ENCODE results near the gene FERD3L. TPM values are rescaled to one million over a fixed set of nuclear protein-coding genes. Genes with fewer than 3 reads are reported as not detected.
"Not testable (repeated sequence)": the region's sequence is repeated elsewhere in the genome, so short reads cannot be mapped to it uniquely, and the experiment has no call there.

The FERD3L gene
- not detected for total RNA-seq
- not detected for polyA plus RNA-seq
- long read RNA-seq, donor 1, result 0 reads
- long read RNA-seq, donor 2, result 0 reads
- long read RNA-seq, donor 3, result 0 reads

- no peak within 1 kb of the TSS for H3K27ac ChIP-seq
- DNase-seq (peak in 1 of 5 donors; percentile 47), ATAC-seq (no peak)
- peak within 1 kb of the TSS in 10 of 12 donors; percentile 11 to 41 (median 24) for H3K4me3 ChIP-seq
- WGBS, 4 donors, result 2 to 3% (median 3%) methylated on average over 41 to 51 of the region's 51 CpGs
- peaks cover 0 to 20% (median 0%) of the 10 kb centered on the region in 12 donors for H3K4me1 ChIP-seq
- H3K36me3 ChIP-seq, result no peaks in the 10 kb centered on the region
- intact Hi-C loops (cut with DNase I), result no loop called here
- no peak for TF ChIP-seq CTCF (IDR thresholded peaks at IDR 0.05)
- TF ChIP-seq POLR2A (IDR thresholded peaks at IDR 0.05), result no peak
- peaks cover 11 to 75% (median 38%) of the 10 kb centered on the region in 9 donors for H3K27me3 ChIP-seq
- H3K9me3 ChIP-seq, result no peaks in the 10 kb centered on the region
Observed at GRCh38 chr7:19144661-19145433, at the start of gene FERD3L. FERD3L (minus strand) TSS chr7:19145421; CDS start chr7:19145362, 59 bp downstream.

- H3K9me3 ChIP-seq; H3K27ac ChIP-seq; H3K4me3 ChIP-seq; intact Hi-C loops (cut with DNase I); H3K27me3 ChIP-seq; DNase-seq; H3K4me1 ChIP-seq; H3K36me3 ChIP-seq; ATAC-seq: not testable (repeated sequence)
- WGBS, 4 donors, result 19 to 50% (median 20%) methylated on average over 7 to 14 of the region's 14 CpGs
Observed at GRCh38 chr7:19194417-19194816, 49.2 kb upstream of the FERD3L start.

- no peak for ATAC-seq
- DNase-seq, result no peak
- intact Hi-C loops (cut with DNase I), result no loop called here
- Histone ChIP-seq H3K4me3 (no peak overlapping the region), H3K9me3 (peaks cover 0 to 44% (median 12%) of the 10 kb centered on the region in 12 donors), H3K4me1 (no peaks in the 10 kb centered on the region), H3K36me3 (no peaks in the 10 kb centered on the region), H3K27ac (no peak overlapping the region), H3K27me3 (no peaks in the 10 kb centered on the region)
- TF ChIP-seq CTCF (IDR thresholded peaks at IDR 0.05) (no peak), POLR2A (IDR thresholded peaks at IDR 0.05) (no peak)
- 63 to 79% (median 69%) methylated on average over 1 of the region's 1 CpG for WGBS, 4 donors
Observed at GRCh38 chr7:19181634-19182033, 36.4 kb upstream of the FERD3L start.

GRCh38 chr7:19178595-19178994 is 33.4 kb upstream of the FERD3L start:
- ATAC-seq (no peak), DNase-seq (no peak)
- Histone ChIP-seq H3K4me3 (no peak overlapping the region), H3K4me1 (no peaks in the 10 kb centered on the region), H3K27ac (no peak overlapping the region), H3K36me3 (no peaks in the 10 kb centered on the region), H3K27me3 (peaks cover 0 to 7% (median 0%) of the 10 kb centered on the region in 9 donors), H3K9me3 (peaks cover 0 to 15% (median 4%) of the 10 kb centered on the region in 12 donors)
- intact Hi-C loops (cut with DNase I), result no loop called here
- no peak for TF ChIP-seq CTCF (IDR thresholded peaks at IDR 0.05)
- no peak for TF ChIP-seq POLR2A (IDR thresholded peaks at IDR 0.05)
- whole genome bisulfite sequencing, 4 donors, result 76 to 84% (median 77%) methylated on average over 4 of the region's 4 CpGs

All from heart left ventricle (tissue), 16 donors.